Inflammatory macrophage treated with lipopolysaccharide for 1 hour (primary cell): Measurements from ENCODE around the gene ADA.
"Not testable (repeated sequence)": the region's sequence is repeated elsewhere in the genome, so short reads cannot be mapped to it uniquely, and the experiment has no call there.

Experiments used
- DNase-seq, 2 donors: peaks; one replicate each; pipeline ENCODE4 v3.0.0-alpha.2; 2020 to 2022

The ADA gene

GRCh38 chr20:44651684-44652423, at the start of gene ADA:
Gene ADA, minus strand, starts transcription at chr20:44651699. Its CDS starts 92 bp downstream, at chr20:44651607.
- DNase-seq: peak; percentile 63 to 83

DNA sequence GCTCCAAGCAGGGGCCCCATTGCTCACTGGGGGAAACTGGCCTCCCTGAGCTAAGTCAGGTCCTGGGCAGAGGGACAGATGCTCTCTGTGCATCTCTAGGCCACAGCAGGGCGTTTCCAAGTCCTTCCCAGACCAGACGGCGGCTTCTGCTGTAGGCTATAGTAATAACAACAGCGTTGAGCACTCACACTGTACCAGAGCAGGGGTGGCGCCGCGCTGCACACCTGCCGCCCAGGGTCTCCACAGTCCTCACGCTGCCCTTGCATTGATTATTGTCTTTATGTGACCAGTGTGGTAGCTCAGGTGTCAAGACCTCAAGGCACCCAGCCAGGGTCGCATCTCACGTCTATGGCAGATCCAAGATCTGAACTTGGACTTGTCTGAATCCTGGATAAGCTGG, 48.8 kb upstream of the ADA start:
- no peak for DNase-seq

- DNase-seq: no peak
Observed at GRCh38 chr20:44698351-44698750, 46.9 kb upstream of the ADA start.

GRCh38 chr20:44697041-44697440, 45.5 kb upstream of the ADA start:
- not testable (repeated sequence) for DNase-seq

DNA sequence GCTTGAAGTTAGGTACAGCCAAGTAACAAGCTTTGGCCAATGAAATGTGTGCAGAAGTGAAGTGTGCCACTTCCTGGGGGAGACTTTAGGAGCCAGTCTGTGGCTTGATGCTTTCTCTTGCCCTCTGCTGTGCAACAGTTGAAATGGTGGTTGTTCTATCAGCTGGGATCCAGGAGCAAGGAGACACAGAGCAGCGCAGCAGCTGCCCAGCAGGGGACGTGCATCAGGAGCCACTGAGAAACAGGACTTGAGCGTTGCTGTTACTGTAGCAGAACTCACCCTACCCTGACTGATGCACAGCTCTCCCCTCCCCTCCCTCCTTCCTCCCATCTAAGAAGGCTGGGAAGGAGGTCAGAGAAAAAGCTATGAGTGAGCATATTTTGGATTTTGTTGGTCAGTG, 44.8 kb upstream of the ADA start:
- DNase-seq: no peak

GRCh38 chr20:44695674-44696300, 44.3 kb upstream of the ADA start:
- no peak for DNase-seq

DNA sequence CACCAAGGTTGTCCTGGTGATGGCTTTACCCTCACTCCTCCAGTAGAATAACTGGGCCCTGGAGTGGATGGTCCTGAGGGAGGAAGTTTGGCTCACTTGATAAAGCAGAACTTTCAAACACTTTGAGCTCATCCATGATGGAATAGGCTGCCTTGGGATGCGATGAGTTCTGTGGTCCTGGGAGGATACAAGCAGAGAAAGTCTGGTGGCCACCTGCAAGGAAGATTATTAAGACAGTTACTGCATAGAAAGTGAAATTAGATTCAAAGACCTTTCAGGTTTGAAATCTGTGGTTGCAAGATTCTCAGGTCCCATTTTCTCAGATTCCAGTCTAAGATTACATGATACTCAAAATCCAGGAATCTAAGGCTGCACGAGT, 43.8 kb upstream of the ADA start:
- DNase-seq: no peak

DNA sequence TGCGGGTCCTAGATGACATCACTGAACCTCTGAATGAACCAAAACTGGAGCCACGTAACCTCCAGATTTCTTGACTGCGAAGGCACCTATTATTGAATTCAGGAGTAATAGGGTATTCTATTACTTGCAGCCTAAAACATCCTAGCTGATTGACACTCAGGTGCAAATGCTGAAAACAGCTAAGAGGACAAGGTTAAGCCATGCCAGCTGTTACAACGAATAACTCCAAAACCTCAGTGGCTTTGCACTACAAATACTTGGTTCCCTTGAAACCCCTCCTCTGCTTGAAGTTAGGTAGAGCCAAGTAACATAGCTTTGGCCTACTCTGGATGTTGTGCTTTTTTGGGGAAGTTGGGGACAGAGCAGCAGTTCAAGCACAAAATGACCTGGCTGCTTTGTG, 42.7 kb upstream of the ADA start:
- no peak for DNase-seq

DNA sequence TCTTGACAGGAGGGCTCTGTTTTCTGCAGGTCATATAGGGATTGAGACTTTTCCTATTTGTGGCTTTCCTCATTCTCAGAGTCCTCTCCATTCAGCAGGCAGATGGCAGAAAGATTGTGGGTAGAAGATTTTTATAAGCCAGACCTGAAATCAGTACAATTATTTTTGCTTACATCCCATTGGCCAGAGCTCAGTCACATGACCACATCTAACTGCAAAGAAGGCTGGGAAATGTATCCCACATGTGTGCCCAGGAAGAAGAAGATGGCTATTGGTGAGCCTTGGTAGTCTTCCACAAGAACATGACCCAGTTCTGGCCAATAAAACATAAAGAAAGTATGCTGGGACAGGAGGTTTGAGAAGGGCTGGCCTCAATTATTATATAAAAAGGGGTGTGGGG, 42.1 kb upstream of the ADA start:
- DNase-seq: no peak

DNA sequence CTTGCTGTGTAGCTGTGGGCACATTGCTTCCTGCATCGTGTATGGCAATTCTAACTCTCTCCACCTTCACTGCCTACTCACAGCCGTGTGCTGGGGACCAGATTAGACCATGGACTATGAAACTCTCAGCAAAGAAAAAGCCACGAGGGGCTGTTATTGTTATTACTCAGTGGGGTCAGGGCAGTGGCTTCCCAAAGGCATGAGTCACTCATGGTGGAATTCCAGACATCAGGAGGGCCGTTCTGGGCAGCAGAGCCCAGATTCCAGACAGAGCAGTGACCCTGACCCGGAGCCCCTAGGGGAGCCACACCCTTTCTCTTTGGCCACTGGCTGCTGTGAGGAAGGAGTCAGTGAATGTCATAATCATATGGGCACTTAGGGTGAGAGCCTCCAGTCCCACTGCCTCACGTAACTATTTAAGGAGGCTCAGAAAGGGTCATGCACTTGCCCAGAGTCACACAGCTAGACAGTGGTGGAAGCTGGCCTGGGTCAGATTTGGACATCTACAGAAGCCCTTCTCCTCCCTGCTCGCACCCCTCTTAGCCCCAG, 41.5 kb upstream of the ADA start:
- DNase-seq: no peak

GRCh38 chr20:44691424-44692423, 40.2 kb upstream of the ADA start:
- DNase-seq: no peak

DNA sequence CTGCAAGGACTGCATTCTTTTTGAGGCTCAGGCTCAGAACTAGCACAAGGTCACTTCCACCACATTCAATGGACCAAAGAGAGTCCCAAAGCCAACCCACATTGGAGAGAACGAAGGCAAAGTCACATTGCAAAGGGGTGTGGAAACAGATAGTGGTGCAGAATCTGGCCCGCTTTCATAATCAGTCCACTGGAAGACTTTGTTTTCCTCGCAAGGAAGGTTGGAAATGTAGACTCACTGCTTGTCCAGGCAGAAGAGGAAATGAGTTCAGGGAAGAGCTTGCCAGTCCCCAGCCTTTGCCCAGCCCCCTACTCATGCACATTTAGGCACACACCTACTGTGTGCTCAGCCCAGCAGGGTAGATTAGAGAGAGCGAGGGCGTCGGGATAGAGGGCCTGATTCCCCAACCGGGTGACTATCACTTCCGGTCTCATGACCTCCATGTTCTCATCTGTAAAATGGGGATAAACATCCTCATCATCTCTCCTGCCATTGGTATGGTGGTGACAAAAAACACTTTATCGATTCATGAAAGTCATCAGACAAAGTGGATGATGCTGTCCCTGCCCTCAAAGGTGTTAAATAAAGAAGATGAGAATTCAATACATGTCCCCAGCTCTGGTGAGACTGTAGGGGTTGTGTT, 39.4 kb upstream of the ADA start:
- DNase-seq: no peak

- DNase-seq: no peak
Observed at GRCh38 chr20:44689809-44690208, 38.3 kb upstream of the ADA start.

DNA sequence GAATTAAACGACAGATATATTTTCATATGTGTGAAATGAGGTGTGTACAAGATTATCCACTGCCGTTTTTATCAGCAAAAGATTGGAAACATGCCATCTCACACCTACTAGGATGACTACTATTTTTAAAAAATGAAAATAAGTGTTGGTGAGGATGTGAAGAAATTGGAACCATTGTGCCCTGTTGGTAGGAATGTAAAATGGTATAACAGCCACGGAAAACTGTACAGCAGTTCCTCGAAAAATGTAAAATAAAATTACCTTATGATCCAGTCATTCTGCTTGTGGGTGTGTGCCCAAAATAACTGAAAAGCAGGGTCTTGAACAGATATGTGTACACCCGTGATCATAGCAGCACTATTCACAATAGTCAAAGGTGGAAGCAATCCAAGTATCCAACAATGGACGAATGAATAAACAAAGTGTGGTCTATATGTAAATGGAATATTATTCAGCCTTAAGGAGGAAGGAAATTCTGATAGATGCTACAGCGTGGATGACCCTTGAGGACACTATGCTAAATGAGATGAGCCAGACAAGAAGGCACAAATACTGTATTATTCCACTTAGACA, 36.6 kb upstream of the ADA start:
- DNase-seq: no peak

GRCh38 chr20:44686934-44687333, 35.4 kb upstream of the ADA start:
- DNase-seq: no peak

DNA sequence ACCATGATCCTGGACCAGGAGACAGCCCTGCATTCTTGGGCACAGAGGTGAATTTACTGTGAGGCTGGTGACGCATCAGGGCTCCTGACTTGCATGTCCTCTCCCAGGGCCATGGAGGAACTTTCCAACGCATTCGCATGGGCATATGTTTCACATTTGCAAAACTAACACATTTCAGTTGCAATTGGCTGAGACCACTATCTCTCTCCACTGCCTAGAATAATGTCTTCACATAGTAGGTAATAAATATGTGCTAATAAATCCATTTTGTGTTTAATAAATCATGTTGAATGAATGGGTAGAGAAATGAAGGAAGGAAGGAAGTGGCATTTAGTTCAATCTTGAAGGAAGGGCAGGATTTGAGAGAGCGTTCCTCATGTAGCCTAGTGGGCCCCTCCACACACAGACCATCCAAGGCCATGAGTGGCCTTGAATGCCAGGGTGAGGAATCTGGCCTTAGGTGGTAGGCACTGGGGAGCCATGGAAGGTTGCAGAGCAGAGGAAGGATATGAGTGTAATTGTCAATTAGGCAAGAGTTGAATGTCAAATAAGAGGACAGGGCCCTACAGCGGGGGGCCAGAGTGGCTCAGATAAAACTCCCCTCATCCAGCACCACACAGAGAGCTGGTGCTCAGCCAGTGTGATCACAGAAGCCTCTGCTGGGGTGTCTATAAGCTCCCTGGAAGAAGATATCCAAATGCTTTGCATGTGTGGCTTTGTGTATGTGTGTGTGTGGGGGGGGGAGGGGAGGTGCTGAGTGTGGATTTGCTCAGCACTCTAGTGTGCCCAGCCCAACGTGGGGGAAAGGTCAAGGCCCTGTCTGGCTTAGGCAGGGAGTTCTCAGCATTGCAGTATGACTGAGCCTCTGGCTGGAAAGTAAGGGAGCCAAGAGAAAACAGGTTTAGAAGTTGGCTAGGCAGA, 32.8 kb upstream of the ADA start:
- DNase-seq: no peak

DNA sequence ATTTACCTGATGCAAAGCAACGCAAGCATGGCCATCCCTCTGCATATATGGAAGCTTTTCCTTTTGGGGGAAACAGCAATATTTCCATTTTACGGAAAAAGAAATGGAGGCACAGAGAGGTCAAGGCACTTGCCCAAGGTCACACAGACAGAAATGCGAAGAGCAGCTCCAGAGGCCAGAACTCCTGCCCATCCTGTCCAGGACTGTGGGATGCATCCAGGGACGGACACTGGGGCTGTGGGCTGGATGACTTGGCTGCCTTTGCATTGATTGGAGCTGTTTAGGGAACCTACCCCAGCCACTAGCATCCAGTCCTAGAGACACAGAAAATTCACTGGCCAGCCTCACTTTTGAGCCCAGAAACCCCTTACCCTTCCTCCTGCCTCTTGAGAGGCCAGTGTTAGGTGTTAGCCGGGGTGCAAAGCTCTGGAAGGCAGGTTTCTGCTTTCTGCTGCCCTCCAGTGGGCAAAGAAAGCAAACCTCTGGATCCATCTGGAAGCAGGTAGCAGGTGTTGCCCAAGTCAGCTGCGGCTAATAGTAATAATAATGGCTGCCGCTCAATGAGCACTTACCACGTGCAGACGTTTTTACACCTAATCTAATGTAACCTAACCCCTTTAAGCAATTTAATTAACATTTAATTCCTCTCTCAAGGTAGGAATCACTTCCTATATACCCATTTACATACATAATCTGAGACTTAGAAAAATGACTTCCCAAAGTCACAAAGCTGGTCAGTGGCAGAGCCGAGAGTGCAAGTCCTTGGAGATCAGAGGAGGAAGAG, 32.0 kb upstream of the ADA start:
- peak; percentile 38 to 66 for DNase-seq

- no peak for DNase-seq
Observed at GRCh38 chr20:44681796-44682566, 30.5 kb upstream of the ADA start.

DNA sequence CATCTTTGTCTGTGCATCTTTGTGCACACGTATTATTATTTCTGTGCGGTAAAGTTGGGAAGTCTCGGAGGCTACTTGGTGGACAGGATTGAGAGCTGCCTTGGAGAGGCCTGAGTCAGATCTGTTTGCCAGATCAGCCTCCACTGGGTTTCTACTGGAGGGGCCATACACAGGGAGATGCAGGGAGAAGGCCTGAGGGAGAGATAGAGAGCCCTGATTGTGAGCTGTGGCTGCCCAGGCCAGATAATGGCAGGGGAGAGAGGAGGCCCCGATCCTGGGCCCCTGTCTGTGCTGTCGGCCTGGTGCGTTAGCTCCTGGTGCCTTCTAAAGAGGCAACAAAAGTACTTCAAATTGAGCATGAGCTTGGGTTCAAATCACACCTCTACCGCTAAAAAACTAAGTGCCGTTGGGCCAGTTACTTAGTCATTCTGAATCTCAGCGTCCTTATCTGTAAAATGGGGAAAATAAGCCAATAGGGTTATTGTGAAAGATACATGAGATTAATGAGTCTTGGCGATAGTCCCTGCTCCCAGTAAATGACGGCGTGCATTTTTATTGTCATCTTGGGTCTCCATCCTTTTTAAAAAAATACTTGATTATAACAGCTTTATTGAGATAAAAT, 27.6 kb upstream of the ADA start:
- DNase-seq: no peak
